Panc1 (cell line): Measurements from ENCODE around the gene PAFAH1B1.

Source experiments
- CTCF ChIP-seq: fragments of 450-650 bp; IDR thresholded peaks from 2 replicates; pipeline ENCODE4 v1.5.1; 2017; ENCODE audit warnings: mild to moderate bottlenecking
- POLR2AphosphoS5 ChIP-seq: IDR thresholded peaks from 2 replicates; pipeline ENCODE4 v1.6.1; 2012; ENCODE audit warnings: mild to moderate bottlenecking, low read depth, low read length, moderate library complexity
- SIN3A ChIP-seq: IDR thresholded peaks from 2 replicates; pipeline ENCODE4 v1.6.1; 2012; ENCODE audit warnings: low read depth, mild to moderate bottlenecking, low read length, moderate library complexity, borderline replicate concordance; ENCODE audit not compliant: insufficient read depth
- TF ChIP-seq, protein P1 (sequence below), 2 experiments: IDR thresholded peaks; 2 replicates each; pipeline ENCODE4 v1.6.1; 2011 to 2012; ENCODE audit warnings: low read depth in 2 of 2, control low read depth in 1 of 2, low read length in 1 of 2, mild to moderate bottlenecking in 1 of 2, moderate library complexity in 1 of 2; ENCODE audit not compliant: insufficient read depth in 1 of 2

GRCh38 chr17:2649191-2649590 lies 55.7 kb downstream of the PAFAH1B1 start:
- no peak for TF ChIP-seq CTCF
- TF ChIP-seq, protein P1, sequence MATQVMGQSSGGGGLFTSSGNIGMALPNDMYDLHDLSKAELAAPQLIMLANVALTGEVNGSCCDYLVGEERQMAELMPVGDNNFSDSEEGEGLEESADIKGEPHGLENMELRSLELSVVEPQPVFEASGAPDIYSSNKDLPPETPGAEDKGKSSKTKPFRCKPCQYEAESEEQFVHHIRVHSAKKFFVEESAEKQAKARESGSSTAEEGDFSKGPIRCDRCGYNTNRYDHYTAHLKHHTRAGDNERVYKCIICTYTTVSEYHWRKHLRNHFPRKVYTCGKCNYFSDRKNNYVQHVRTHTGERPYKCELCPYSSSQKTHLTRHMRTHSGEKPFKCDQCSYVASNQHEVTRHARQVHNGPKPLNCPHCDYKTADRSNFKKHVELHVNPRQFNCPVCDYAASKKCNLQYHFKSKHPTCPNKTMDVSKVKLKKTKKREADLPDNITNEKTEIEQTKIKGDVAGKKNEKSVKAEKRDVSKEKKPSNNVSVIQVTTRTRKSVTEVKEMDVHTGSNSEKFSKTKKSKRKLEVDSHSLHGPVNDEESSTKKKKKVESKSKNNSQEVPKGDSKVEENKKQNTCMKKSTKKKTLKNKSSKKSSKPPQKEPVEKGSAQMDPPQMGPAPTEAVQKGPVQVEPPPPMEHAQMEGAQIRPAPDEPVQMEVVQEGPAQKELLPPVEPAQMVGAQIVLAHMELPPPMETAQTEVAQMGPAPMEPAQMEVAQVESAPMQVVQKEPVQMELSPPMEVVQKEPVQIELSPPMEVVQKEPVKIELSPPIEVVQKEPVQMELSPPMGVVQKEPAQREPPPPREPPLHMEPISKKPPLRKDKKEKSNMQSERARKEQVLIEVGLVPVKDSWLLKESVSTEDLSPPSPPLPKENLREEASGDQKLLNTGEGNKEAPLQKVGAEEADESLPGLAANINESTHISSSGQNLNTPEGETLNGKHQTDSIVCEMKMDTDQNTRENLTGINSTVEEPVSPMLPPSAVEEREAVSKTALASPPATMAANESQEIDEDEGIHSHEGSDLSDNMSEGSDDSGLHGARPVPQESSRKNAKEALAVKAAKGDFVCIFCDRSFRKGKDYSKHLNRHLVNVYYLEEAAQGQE (IDR thresholded peaks at IDR 0.05; ENCODE audit: insufficient read depth in 1 of 2, low read depth in 2 of 2, low read length in 1 of 2) = no peak
- TF ChIP-seq POLR2AphosphoS5 = no peak
- no peak for TF ChIP-seq SIN3A
